DOHH2 (cell line): ENCODE measurements around the gene RRP8.

Experiments
- EZH2phosphoT487 ChIP-seq: fragments of 200-600 bp; sonication (generic); IDR thresholded peaks from 2 replicates; pipeline ENCODE4 v1.6.1; 2017; ENCODE audit warnings: borderline replicate concordance, mild to moderate bottlenecking, antibody characterized with exemption, low read length, moderate library complexity, mixed read lengths
- TF ChIP-seq, protein P1 (sequence below): fragments of 200-600 bp; sonication (generic); IDR thresholded peaks from one replicate; pipeline ENCODE4 v1.5.1; 2014; ENCODE audit warnings: antibody characterized with exemption, mild to moderate bottlenecking, low read depth, low read length; ENCODE audit not compliant: poor library complexity, severe bottlenecking

GRCh38 chr11:6557761-6558674 is 45.4 kb downstream of the RRP8 start:
- TF ChIP-seq, protein P1, sequence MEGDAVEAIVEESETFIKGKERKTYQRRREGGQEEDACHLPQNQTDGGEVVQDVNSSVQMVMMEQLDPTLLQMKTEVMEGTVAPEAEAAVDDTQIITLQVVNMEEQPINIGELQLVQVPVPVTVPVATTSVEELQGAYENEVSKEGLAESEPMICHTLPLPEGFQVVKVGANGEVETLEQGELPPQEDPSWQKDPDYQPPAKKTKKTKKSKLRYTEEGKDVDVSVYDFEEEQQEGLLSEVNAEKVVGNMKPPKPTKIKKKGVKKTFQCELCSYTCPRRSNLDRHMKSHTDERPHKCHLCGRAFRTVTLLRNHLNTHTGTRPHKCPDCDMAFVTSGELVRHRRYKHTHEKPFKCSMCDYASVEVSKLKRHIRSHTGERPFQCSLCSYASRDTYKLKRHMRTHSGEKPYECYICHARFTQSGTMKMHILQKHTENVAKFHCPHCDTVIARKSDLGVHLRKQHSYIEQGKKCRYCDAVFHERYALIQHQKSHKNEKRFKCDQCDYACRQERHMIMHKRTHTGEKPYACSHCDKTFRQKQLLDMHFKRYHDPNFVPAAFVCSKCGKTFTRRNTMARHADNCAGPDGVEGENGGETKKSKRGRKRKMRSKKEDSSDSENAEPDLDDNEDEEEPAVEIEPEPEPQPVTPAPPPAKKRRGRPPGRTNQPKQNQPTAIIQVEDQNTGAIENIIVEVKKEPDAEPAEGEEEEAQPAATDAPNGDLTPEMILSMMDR: no peak
- TF ChIP-seq EZH2phosphoT487: no peak
